Keratinocyte (primary cell): ENCODE data around the gene ALDH6A1. TPM values are rescaled to one million over a fixed set of nuclear protein-coding genes. Genes with fewer than 3 reads are reported as not detected.

Source experiments
- DNase-seq: peaks from one replicate; pipeline ENCODE4 v3.0.0-alpha.2; 2011; ENCODE audit warnings: low read depth, missing footprints, low spot score
- FAIRE-seq: peaks from 2 replicates; lab custom pipeline; 2011; peaks lifted over from hg19 to GRCh38; lab: Jason Lieb, UNC
- H2AFZ ChIP-seq: 2 replicates; pipeline ENCODE4 v1.6.0; 2012; ENCODE audit warnings: low read length, control low read depth, inconsistent platforms; ENCODE audit not compliant: control insufficient read depth
- H3K27ac ChIP-seq: 2 replicates; pipeline ENCODE4 v1.5.1; 2011; ENCODE audit warnings: low read length; ENCODE audit not compliant: control insufficient read depth, insufficient read depth
- H3K27me3 ChIP-seq: 3 replicates; pipeline ENCODE4 v1.6.0; 2011; ENCODE audit warnings: low read length; ENCODE audit not compliant: control insufficient read depth, insufficient read depth; ENCODE audit errors: extremely low read depth
- H3K36me3 ChIP-seq, 2 experiments: 2 replicates in 1 of 2; 3 replicates in 1 of 2; pipeline ENCODE4 v1.5.1; 2011; ENCODE audit warnings: low read length in 2 of 2, mild to moderate bottlenecking in 1 of 2; ENCODE audit not compliant: control insufficient read depth in 2 of 2, insufficient read depth in 2 of 2; ENCODE audit errors: extremely low read depth in 1 of 2
- H3K4me1 ChIP-seq: 3 replicates; pipeline ENCODE4 v1.5.1; 2011; ENCODE audit warnings: low read length; ENCODE audit not compliant: control insufficient read depth, insufficient read depth; ENCODE audit errors: extremely low read depth
- H3K4me2 ChIP-seq: 3 replicates; pipeline ENCODE4 v1.6.0; 2011; ENCODE audit warnings: low read depth, low read length; ENCODE audit not compliant: control insufficient read depth, insufficient read depth; ENCODE audit errors: extremely low read depth
- H3K4me3 ChIP-seq, 3 experiments: fragments of 200-600 bp in 1 of 3; sonication (generic) in 1 of 3; 2 replicates in 2 of 3; 3 replicates in 1 of 3; pipeline ENCODE4 v1.5.1; 2011 to 2016; ENCODE audit warnings: low read length in 3 of 3, mild to moderate bottlenecking in 3 of 3, control low read depth in 2 of 3, inconsistent platforms in 1 of 3, low read depth in 1 of 3, mixed read lengths in 1 of 3, mixed run types in 1 of 3, moderate library complexity in 1 of 3; ENCODE audit not compliant: control insufficient read depth in 2 of 3, insufficient read depth in 2 of 3; ENCODE audit errors: extremely low read depth in 1 of 3
- H3K79me2 ChIP-seq: 2 replicates; pipeline ENCODE4 v1.6.0; 2012; ENCODE audit warnings: low read length; ENCODE audit not compliant: control insufficient read depth, insufficient read depth
- H3K9ac ChIP-seq: 3 replicates; pipeline ENCODE4 v1.6.0; 2011; ENCODE audit warnings: low read length; ENCODE audit not compliant: control insufficient read depth, insufficient read depth; ENCODE audit errors: extremely low read depth
- H3K9me1 ChIP-seq: 3 replicates; pipeline ENCODE4 v1.6.0; 2011; ENCODE audit warnings: low read length; ENCODE audit not compliant: control insufficient read depth, insufficient read depth; ENCODE audit errors: extremely low read depth
- H3K9me3 ChIP-seq: 2 replicates; pipeline ENCODE4 v1.5.1; 2012; ENCODE audit warnings: low read depth, low read length; ENCODE audit not compliant: control insufficient read depth
- H4K20me1 ChIP-seq: 3 replicates; pipeline ENCODE4 v1.6.0; 2011; ENCODE audit warnings: low read length; ENCODE audit not compliant: control insufficient read depth, insufficient read depth; ENCODE audit errors: extremely low read depth
- EZH2 ChIP-seq: IDR thresholded peaks from one replicate; pipeline ENCODE4 v1.6.1; 2012; ENCODE audit warnings: inconsistent platforms, mild to moderate bottlenecking, low read length, moderate library complexity
- dilution Hi-C: fragments of 300-500 bp; cut with MboI; formaldehyde crosslinking; loops from one replicate; pipeline ENCODE4 v1.7.0; 2020; ENCODE audit warnings: low sequenced_read_pairs; ENCODE audit not compliant: extremely low pct_ligation_motif_present
- polyA plus RNA-seq, 5 experiments: library from polyadenylated mRNA; depleted of rRNA in 3 of 5; stranded (reverse) in 3 of 5; stranded (forward) in 1 of 5; unstranded in 1 of 5; fragments of >200 nt; gene quantifications; 1 replicate in 1 of 5; 2 replicates in 3 of 5; 3 replicates in 1 of 5; pipeline versions ENCODE4 v1.2.1 to v1.2.3, GENCODE V29; 2011 to 2012; ENCODE audit warnings: missing spikeins in 2 of 5, low read depth in 1 of 5, low replicate concordance in 1 of 5
- TF ChIP-seq, protein P1 (sequence below), 3 experiments: IDR thresholded peaks in 1 of 3; conservative IDR thresholded peaks in 1 of 3; optimal IDR thresholded peaks in 1 of 3; 2 replicates in 2 of 3; 3 replicates in 1 of 3; pipeline versions ENCODE3 to v1.5.1; 2011; ENCODE audit warnings: low read length in 3 of 3, mild to moderate bottlenecking in 3 of 3, moderate library complexity in 2 of 3, control low read depth in 1 of 3, inconsistent platforms in 1 of 3; ENCODE audit not compliant: insufficient read depth in 2 of 3; ENCODE audit errors: extremely low read depth in 1 of 3

ALDH6A1 gene
- polyA plus RNA-seq, 1 donor (not counting 4 experiments of a cell fraction or from before 2014, with no cell fraction given): 8.0 TPM

DNA sequence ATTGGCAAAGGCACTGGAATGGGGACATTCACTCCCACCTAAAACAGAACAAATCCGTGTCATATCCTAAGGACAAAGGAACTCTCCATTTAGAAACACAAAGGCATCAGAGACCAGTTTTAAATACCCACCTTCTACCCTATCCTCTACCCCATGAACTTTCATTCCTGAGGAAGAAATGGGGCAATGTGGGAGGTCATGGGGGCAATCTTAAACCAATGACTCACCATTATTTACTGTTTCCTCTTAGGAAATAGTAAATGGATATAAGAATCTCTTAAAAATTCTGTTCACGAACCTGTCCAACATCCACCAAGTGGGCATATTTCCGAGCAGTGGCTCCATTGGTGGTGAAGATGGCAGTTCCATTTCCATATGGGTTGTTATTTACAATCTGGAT is 19.4 kb downstream of the ALDH6A1 start:
- Histone ChIP-seq H3K36me3 (no peaks in the 10 kb centered on the region), H3K4me1 (peaks cover 8% of the 10 kb centered on the region), H3K79me2 (no peaks in the 10 kb centered on the region), H3K27ac (no peak overlapping the region), H3K27me3 (no peaks in the 10 kb centered on the region), H3K9me1 (no peaks in the 10 kb centered on the region), H3K9ac (no peak overlapping the region), H3K9me3 (no peaks in the 10 kb centered on the region), H4K20me1 (no peaks in the 10 kb centered on the region), H3K4me3 (no peak overlapping the region), H3K4me2 (no peak overlapping the region), H2AFZ (no peak overlapping the region)
- no peak for DNase-seq
- dilution Hi-C loops: no loop called here
- TF ChIP-seq EZH2: no peak
- TF ChIP-seq, protein P1, sequence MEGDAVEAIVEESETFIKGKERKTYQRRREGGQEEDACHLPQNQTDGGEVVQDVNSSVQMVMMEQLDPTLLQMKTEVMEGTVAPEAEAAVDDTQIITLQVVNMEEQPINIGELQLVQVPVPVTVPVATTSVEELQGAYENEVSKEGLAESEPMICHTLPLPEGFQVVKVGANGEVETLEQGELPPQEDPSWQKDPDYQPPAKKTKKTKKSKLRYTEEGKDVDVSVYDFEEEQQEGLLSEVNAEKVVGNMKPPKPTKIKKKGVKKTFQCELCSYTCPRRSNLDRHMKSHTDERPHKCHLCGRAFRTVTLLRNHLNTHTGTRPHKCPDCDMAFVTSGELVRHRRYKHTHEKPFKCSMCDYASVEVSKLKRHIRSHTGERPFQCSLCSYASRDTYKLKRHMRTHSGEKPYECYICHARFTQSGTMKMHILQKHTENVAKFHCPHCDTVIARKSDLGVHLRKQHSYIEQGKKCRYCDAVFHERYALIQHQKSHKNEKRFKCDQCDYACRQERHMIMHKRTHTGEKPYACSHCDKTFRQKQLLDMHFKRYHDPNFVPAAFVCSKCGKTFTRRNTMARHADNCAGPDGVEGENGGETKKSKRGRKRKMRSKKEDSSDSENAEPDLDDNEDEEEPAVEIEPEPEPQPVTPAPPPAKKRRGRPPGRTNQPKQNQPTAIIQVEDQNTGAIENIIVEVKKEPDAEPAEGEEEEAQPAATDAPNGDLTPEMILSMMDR (optimal IDR thresholded peaks at IDR 0.05 in 1 of 3, IDR thresholded peaks at IDR 0.05 in 1 of 3, conservative IDR thresholded peaks at IDR 0.05 in 1 of 3; ENCODE audit: extremely low read depth in 1 of 3, insufficient read depth in 2 of 3, low read length in 3 of 3): no peak
- FAIRE-seq: no peak

DNA sequence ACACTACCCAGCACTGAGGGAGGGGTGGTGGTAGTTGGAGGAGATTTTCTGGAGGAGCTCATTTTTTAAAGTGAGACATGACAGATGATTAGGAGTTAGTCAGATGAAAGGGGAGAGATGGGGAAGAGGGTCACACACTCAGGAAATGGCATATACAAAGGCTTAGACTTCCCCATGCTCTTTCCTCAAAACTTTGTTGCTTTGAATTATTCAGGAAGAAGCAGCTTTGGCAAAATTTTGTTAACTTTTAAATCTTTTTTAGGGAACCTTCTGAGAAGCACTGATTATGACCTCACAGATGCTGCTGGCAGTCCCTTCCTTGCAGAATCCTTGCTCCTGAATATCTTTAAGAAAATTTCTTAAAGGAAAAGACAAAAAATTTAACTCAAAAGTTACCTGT is 19.8 kb downstream of the ALDH6A1 start:
- Histone ChIP-seq H3K9me3 (no peaks in the 10 kb centered on the region), H4K20me1 (no peaks in the 10 kb centered on the region), H3K27me3 (no peaks in the 10 kb centered on the region), H3K9ac (no peak overlapping the region), H3K79me2 (no peaks in the 10 kb centered on the region), H3K9me1 (no peaks in the 10 kb centered on the region), H2AFZ (no peak overlapping the region), H3K4me2 (no peak overlapping the region), H3K4me3 (no peak overlapping the region), H3K27ac (no peak overlapping the region), H3K36me3 (no peaks in the 10 kb centered on the region), H3K4me1 (peaks cover 8% of the 10 kb centered on the region)
- DNase-seq: no peak
- TF ChIP-seq, protein P1 (optimal IDR thresholded peaks at IDR 0.05 in 1 of 3, IDR thresholded peaks at IDR 0.05 in 1 of 3, conservative IDR thresholded peaks at IDR 0.05 in 1 of 3; ENCODE audit: extremely low read depth in 1 of 3, insufficient read depth in 2 of 3, low read length in 3 of 3): no peak
- TF ChIP-seq EZH2: no peak
- no peak for FAIRE-seq
- dilution Hi-C loops: no loop called here
